ENCODE data around the gene PODN.

The PODN gene

DNA sequence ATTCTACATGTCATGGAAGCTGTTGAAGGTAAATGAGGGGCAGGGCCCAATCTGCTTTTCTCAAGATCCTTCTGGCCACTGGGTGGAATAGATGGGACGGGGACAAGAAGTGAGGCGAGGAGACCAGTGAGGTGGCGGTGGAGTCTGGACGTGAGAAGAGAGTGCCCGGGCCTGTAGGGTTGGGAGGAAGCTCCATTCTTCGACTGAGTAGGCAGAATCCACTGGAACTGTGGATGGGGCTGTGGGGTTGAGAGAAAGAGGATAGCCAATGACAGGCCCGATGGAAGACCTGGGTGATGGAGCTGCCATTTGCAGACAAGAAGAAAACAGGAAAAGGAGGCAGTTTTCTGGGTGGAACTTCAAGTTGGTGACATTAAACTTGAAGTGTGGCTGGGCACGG is 70.2 kb downstream of the PODN start:
- H3K27me3 ChIP-seq (ENCODE audit: insufficient read depth, poor library complexity, severe bottlenecking), result no peaks in the 10 kb centered on the region
- H3K4me3 ChIP-seq (replicated peaks; ENCODE audit: insufficient read depth, low read length), result no peak overlapping the region
- no peak overlapping the region for H3K27ac ChIP-seq (replicated peaks)
- DNase-seq (ENCODE audit: low read depth in 1 of 2, low spot score in 1 of 2), result no peak
- TF ChIP-seq SPI1 (IDR thresholded peaks at IDR 0.05; ENCODE audit: borderline replicate concordance, low read depth) (no peak), GABPA (IDR thresholded peaks at IDR 0.05; ENCODE audit: low read depth) (no peak), POLR2AphosphoS5 (IDR thresholded peaks at IDR 0.05; ENCODE audit: low read depth) (no peak)
- TF ChIP-seq, protein P1, sequence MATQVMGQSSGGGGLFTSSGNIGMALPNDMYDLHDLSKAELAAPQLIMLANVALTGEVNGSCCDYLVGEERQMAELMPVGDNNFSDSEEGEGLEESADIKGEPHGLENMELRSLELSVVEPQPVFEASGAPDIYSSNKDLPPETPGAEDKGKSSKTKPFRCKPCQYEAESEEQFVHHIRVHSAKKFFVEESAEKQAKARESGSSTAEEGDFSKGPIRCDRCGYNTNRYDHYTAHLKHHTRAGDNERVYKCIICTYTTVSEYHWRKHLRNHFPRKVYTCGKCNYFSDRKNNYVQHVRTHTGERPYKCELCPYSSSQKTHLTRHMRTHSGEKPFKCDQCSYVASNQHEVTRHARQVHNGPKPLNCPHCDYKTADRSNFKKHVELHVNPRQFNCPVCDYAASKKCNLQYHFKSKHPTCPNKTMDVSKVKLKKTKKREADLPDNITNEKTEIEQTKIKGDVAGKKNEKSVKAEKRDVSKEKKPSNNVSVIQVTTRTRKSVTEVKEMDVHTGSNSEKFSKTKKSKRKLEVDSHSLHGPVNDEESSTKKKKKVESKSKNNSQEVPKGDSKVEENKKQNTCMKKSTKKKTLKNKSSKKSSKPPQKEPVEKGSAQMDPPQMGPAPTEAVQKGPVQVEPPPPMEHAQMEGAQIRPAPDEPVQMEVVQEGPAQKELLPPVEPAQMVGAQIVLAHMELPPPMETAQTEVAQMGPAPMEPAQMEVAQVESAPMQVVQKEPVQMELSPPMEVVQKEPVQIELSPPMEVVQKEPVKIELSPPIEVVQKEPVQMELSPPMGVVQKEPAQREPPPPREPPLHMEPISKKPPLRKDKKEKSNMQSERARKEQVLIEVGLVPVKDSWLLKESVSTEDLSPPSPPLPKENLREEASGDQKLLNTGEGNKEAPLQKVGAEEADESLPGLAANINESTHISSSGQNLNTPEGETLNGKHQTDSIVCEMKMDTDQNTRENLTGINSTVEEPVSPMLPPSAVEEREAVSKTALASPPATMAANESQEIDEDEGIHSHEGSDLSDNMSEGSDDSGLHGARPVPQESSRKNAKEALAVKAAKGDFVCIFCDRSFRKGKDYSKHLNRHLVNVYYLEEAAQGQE (IDR thresholded peaks at IDR 0.05; ENCODE audit: insufficient replicate concordance, low read depth), result no peak
- TF ChIP-seq, protein P2, sequence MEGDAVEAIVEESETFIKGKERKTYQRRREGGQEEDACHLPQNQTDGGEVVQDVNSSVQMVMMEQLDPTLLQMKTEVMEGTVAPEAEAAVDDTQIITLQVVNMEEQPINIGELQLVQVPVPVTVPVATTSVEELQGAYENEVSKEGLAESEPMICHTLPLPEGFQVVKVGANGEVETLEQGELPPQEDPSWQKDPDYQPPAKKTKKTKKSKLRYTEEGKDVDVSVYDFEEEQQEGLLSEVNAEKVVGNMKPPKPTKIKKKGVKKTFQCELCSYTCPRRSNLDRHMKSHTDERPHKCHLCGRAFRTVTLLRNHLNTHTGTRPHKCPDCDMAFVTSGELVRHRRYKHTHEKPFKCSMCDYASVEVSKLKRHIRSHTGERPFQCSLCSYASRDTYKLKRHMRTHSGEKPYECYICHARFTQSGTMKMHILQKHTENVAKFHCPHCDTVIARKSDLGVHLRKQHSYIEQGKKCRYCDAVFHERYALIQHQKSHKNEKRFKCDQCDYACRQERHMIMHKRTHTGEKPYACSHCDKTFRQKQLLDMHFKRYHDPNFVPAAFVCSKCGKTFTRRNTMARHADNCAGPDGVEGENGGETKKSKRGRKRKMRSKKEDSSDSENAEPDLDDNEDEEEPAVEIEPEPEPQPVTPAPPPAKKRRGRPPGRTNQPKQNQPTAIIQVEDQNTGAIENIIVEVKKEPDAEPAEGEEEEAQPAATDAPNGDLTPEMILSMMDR (IDR thresholded peaks at IDR 0.05; ENCODE audit: insufficient read depth, low read length), result no peak

DNA sequence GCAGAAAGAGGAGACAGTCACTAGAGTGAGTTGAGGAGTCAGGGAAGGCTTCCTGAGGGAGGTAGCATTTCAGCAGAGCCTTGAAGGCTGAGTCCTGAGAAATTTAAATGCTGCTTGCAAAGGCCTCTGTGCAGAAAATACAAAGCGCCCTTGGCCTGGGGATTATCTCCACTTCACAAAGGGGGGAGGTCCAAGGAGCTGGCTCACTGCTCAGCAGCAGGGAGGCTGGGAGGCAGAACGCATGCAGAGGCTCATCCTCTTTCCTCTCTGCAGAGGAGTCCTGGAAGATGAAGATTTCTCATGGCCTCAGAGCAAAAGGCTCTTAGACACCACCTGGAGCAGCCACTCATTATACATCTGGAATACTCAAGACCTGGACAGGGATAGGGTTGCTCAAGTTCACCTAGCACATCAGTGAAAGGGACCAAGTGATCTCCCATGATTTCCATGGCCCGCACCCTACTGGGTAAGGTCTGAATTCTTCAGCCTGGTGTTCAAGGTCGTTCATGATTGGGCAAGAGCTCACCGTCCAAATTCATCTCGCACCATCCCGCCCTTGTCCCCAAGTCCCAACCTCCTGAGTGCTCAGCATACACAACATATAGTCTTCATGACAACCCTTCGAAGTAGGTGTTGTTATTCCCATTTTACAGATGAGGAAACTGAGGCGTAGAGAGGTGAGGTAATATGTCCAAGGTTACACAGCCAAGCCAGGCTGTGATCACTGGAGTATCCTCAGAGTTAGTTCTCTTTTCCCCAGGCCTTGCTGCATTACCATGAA is 71.4 kb downstream of the PODN start:
- no peak for TF ChIP-seq SPI1 (IDR thresholded peaks at IDR 0.05; ENCODE audit: borderline replicate concordance, low read depth)
- TF ChIP-seq, protein P1 (IDR thresholded peaks at IDR 0.05; ENCODE audit: insufficient replicate concordance, low read depth), result no peak
- TF ChIP-seq, protein P2 (IDR thresholded peaks at IDR 0.05; ENCODE audit: insufficient read depth, low read length), result no peak
- Histone ChIP-seq H3K27me3 (ENCODE audit: insufficient read depth, poor library complexity, severe bottlenecking) (no peaks in the 10 kb centered on the region), H3K4me3 (replicated peaks; ENCODE audit: insufficient read depth, low read length) (no peak overlapping the region), H3K27ac (replicated peaks) (no peak overlapping the region)
- DNase-seq (ENCODE audit: low read depth in 1 of 2, low spot score in 1 of 2), result no peak

DNA sequence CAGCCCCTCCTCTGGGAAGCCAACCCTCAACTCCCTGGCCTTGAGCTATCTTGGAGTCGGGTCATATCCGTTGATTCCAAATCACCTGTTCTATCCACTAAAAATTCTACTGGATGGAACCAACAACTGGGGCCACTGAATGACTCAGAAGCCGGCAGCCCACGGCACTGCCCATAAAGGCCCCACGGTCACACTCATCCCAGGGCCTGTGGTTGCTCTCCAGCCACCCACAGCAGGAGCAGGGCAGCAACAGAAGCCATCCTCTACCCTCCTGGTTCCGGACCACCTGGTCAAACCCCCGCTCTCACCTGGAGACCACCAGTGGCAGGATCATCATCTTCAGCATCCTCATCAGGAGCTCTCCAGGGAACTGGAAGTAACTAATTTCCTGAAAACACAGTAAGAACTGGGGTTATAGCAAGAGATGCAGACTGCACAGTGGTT is 72.1 kb downstream of the PODN start:
- H3K27me3 ChIP-seq (ENCODE audit: insufficient read depth, poor library complexity, severe bottlenecking), result no peaks in the 10 kb centered on the region
- H3K27ac ChIP-seq (replicated peaks), result no peak overlapping the region
- no peak overlapping the region for H3K4me3 ChIP-seq (replicated peaks; ENCODE audit: insufficient read depth, low read length)
- TF ChIP-seq POLR2AphosphoS5 (IDR thresholded peaks at IDR 0.05; ENCODE audit: low read depth) (no peak), GABPA (IDR thresholded peaks at IDR 0.05; ENCODE audit: low read depth) (no peak), SPI1 (IDR thresholded peaks at IDR 0.05; ENCODE audit: borderline replicate concordance, low read depth) (no peak)
- TF ChIP-seq, protein P2 (IDR thresholded peaks at IDR 0.05; ENCODE audit: insufficient read depth, low read length), result no peak
- TF ChIP-seq, protein P1 (IDR thresholded peaks at IDR 0.05; ENCODE audit: insufficient replicate concordance, low read depth), result no peak
- DNase-seq (ENCODE audit: low read depth in 1 of 2, low spot score in 1 of 2), result no peak

Measured in HL-60 (cell line).